MM.1S (cell line): ENCODE data around the gene NQO2.

ENCODE experiments used
- CTCF ChIP-seq: fragments of 300-600 bp; sonication (generic); IDR thresholded peaks from 2 replicates; pipeline ENCODE4 v1.5.1; 2016; ENCODE audit warnings: antibody characterized with exemption, low read length, mixed read lengths
- EZH2 ChIP-seq: fragments of 300-600 bp; sonication (generic); optimal IDR thresholded peaks from 2 replicates; pipeline ENCODE3; 2017; ENCODE audit warnings: low read depth, mild to moderate bottlenecking, antibody characterized with exemption, low read length, mixed read lengths

GRCh38 chr6:2967936-2968335 lies 31.8 kb upstream of the NQO2 start:
- no peak for TF ChIP-seq CTCF
- no peak for TF ChIP-seq EZH2
